ENCODE measurements around the gene HIVEP3. TPM values are rescaled to one million over a fixed set of nuclear protein-coding genes. Genes with fewer than 3 reads are reported as not detected.

The HIVEP3 gene
- total RNA-seq, 1 experiment from 2014 or later = 11.0 TPM

DNA sequence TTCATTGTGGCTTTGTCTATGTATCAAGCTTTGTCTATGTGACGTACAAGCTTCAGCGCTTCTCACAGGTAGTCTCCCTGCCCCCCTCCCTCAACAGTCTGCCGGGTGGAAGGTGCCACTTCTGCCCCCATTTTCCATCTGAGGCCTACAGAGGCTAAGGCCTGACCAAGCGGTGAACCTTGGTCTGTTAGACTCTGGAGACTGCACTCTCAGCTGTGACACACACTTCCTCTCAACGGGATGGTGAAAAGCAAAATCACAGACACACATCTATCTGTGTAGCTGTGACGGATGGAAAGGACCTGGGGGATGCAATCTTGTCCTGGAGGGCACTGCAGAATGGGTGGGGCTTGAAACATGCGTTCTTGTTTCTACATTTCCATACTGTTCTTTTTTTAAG is 281.4 kb downstream of the HIVEP3 start:
- Histone ChIP-seq H3K79me2 (ENCODE audit: low read depth) (no peaks in the 10 kb centered on the region), H3K9me3 (ENCODE audit: insufficient read depth, low read depth) (no peaks in the 10 kb centered on the region), H2AFZ (no peak overlapping the region), H3F3A (ENCODE audit: insufficient read depth, low read depth) (no peaks in the 10 kb centered on the region), H3K36me3 (ENCODE audit: low read depth) (no peaks in the 10 kb centered on the region), H3K4me3 (no peak overlapping the region), H3K27me3 (ENCODE audit: insufficient read depth, low read depth) (no peaks in the 10 kb centered on the region), H4K20me1 (ENCODE audit: insufficient read depth) (no peaks in the 10 kb centered on the region), H3K9me2 (ENCODE audit: insufficient read depth) (no peaks in the 10 kb centered on the region), H3K4me1 (replicated peaks; ENCODE audit: insufficient read depth) (no peaks in the 10 kb centered on the region), H3K27ac (no peak overlapping the region), H3K4me2 (no peak overlapping the region)
- BruUV-seq (replicated peaks) = no TSS peak
- intact Hi-C loops (cut with micrococcal nuclease; ENCODE audit: unreplicated experiment) = no loop called here
- no peak for DNase-seq
- no peak for TF ChIP-seq EZH2 (IDR thresholded peaks at IDR 0.05; ENCODE audit: low read depth)
- TF ChIP-seq, protein P1, sequence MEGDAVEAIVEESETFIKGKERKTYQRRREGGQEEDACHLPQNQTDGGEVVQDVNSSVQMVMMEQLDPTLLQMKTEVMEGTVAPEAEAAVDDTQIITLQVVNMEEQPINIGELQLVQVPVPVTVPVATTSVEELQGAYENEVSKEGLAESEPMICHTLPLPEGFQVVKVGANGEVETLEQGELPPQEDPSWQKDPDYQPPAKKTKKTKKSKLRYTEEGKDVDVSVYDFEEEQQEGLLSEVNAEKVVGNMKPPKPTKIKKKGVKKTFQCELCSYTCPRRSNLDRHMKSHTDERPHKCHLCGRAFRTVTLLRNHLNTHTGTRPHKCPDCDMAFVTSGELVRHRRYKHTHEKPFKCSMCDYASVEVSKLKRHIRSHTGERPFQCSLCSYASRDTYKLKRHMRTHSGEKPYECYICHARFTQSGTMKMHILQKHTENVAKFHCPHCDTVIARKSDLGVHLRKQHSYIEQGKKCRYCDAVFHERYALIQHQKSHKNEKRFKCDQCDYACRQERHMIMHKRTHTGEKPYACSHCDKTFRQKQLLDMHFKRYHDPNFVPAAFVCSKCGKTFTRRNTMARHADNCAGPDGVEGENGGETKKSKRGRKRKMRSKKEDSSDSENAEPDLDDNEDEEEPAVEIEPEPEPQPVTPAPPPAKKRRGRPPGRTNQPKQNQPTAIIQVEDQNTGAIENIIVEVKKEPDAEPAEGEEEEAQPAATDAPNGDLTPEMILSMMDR (conservative IDR thresholded peaks at IDR 0.05) = no peak
- POLR2A ChIA-PET (ENCODE audit: unreplicated experiment) = interaction anchor here (0.7 kb wide), 1 partner anchor 1828 kb away, joined by 3 read pairs; no protein-coding TSS in a partner anchor
- CTCF ChIA-PET = no interaction called here

GRCh38 chr1:41633764-41634163 is 285.0 kb downstream of the HIVEP3 start:
- Histone ChIP-seq H3K79me2 (ENCODE audit: low read depth) (no peaks in the 10 kb centered on the region), H3K27me3 (ENCODE audit: insufficient read depth, low read depth) (no peaks in the 10 kb centered on the region), H2AFZ (no peak overlapping the region), H3K9me3 (ENCODE audit: insufficient read depth, low read depth) (no peaks in the 10 kb centered on the region), H3K27ac (no peak overlapping the region), H3K36me3 (ENCODE audit: low read depth) (no peaks in the 10 kb centered on the region), H3K4me1 (replicated peaks; ENCODE audit: insufficient read depth) (no peaks in the 10 kb centered on the region), H3K4me3 (no peak overlapping the region), H3K9me2 (ENCODE audit: insufficient read depth) (no peaks in the 10 kb centered on the region), H3K4me2 (no peak overlapping the region), H4K20me1 (ENCODE audit: insufficient read depth) (no peaks in the 10 kb centered on the region), H3F3A (ENCODE audit: insufficient read depth, low read depth) (no peaks in the 10 kb centered on the region)
- intact Hi-C loops (cut with micrococcal nuclease; ENCODE audit: unreplicated experiment) = no loop called here
- ChIA-PET CTCF (no interaction called here), POLR2A (ENCODE audit: unreplicated experiment) (no interaction called here)
- no peak for DNase-seq
- TF ChIP-seq EZH2 (IDR thresholded peaks at IDR 0.05; ENCODE audit: low read depth) = no peak
- TF ChIP-seq, protein P1 (conservative IDR thresholded peaks at IDR 0.05) = no peak
- no TSS peak for BruUV-seq (replicated peaks)

DNA sequence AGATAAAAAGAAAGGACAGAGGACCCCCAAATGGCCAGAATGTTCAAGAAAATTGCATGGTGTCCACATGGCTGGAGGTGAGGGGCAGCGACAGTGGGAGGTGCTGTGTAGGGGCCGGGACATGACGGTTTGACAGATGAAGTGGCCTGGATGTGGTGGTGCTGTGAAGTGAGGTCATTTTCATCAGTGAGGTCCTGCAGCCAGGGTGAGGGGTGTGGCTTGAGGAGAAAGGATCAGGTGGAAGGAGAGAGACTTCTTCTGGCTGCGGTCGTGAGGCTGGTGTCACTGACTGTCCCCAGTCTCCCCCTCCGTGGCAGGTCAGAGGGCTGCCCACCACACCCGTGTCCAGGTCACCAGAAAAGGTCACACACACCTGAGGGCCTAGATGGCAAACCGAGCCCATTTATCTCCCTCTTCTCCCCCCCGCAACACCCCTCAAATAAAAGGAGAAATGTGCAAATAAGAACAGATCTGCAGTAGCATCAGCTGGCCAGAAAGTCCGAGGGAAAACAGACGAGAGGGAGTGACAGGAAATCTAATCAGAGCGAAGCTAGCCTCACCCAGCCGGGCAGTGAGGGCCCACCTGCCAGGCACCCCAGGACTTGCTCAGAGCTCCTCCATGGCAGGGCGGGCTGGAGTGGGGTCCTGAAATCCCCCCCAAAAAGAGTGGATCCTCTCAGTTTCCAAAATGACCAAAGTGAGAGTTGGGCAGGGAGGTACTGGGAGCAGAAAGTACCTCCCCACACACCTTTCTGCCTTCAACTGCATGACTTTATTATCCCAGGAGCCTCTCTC is 285.7 kb downstream of the HIVEP3 start:
- Histone ChIP-seq H3F3A (ENCODE audit: insufficient read depth, low read depth) (no peaks in the 10 kb centered on the region), H3K4me3 (no peak overlapping the region), H3K4me2 (no peak overlapping the region), H3K4me1 (replicated peaks; ENCODE audit: insufficient read depth) (no peaks in the 10 kb centered on the region), H3K79me2 (ENCODE audit: low read depth) (no peaks in the 10 kb centered on the region), H3K36me3 (ENCODE audit: low read depth) (no peaks in the 10 kb centered on the region), H3K9me2 (ENCODE audit: insufficient read depth) (no peaks in the 10 kb centered on the region), H3K27me3 (ENCODE audit: insufficient read depth, low read depth) (no peaks in the 10 kb centered on the region), H4K20me1 (ENCODE audit: insufficient read depth) (no peaks in the 10 kb centered on the region), H3K27ac (no peak overlapping the region), H3K9me3 (ENCODE audit: insufficient read depth, low read depth) (no peaks in the 10 kb centered on the region), H2AFZ (no peak overlapping the region)
- BruUV-seq (replicated peaks) = no TSS peak
- CTCF ChIA-PET = no interaction called here
- DNase-seq = no peak
- intact Hi-C loops (cut with micrococcal nuclease; ENCODE audit: unreplicated experiment) = no loop called here
- no peak for TF ChIP-seq EZH2 (IDR thresholded peaks at IDR 0.05; ENCODE audit: low read depth)
- TF ChIP-seq, protein P1 (conservative IDR thresholded peaks at IDR 0.05) = no peak
- POLR2A ChIA-PET (ENCODE audit: unreplicated experiment) = no interaction called here
